Coronary artery (tissue), 2 donors: Measurements from ENCODE around the gene CDK15.

Experiments
- DNase-seq: peaks from one replicate; pipeline ENCODE4 v3.0.0-alpha.2; 2017; ENCODE audit warnings: low spot score
- H3K27ac ChIP-seq, 2 donors: fragments of 200-600 bp; sonication (generic); one replicate each; pipeline ENCODE4 v1.5.1; 2016 to 2019
- H3K4me3 ChIP-seq: fragments of 200-600 bp; sonication (generic); 2 replicates; pipeline ENCODE4 v1.5.1; 2016; ENCODE audit warnings: mild to moderate bottlenecking, moderate library complexity
- CTCF ChIP-seq: fragments of 200-600 bp; sonication (generic); IDR thresholded peaks from one replicate; pipeline ENCODE4 v1.5.1; 2019; ENCODE audit warnings: antibody characterized with exemption

Gene CDK15

GRCh38 chr2:201906777-201907562 is 100.6 kb downstream of the CDK15 start:
- no peak for TF ChIP-seq CTCF

GRCh38 chr2:201907563-201907881 is 101.2 kb downstream of the CDK15 start:
- no peak overlapping the region for H3K27ac ChIP-seq
- no peak for DNase-seq
- no peak overlapping the region for H3K4me3 ChIP-seq
- no peak for TF ChIP-seq CTCF

More at GRCh38 chr2:201906777-201907562, 100.6 kb downstream of the CDK15 start:
- DNase-seq, result no peak
- H3K4me3 ChIP-seq, result no peak overlapping the region
- no peak overlapping the region for H3K27ac ChIP-seq

GRCh38 chr2:201908901-201909300 is 102.6 kb downstream of the CDK15 start:
- DNase-seq, result no peak
- TF ChIP-seq CTCF, result no peak
- no peak overlapping the region for H3K27ac ChIP-seq
- no peak overlapping the region for H3K4me3 ChIP-seq

GRCh38 chr2:201909348-201909747 is 103.0 kb downstream of the CDK15 start:
- Histone ChIP-seq H3K4me3 (no peak overlapping the region), H3K27ac (no peak overlapping the region)
- no peak for DNase-seq
- no peak for TF ChIP-seq CTCF

- no peak for TF ChIP-seq CTCF
- H3K4me3 ChIP-seq, result no peak overlapping the region
- no peak overlapping the region for H3K27ac ChIP-seq
- DNase-seq, result no peak
Observed at GRCh38 chr2:201909961-201910361, 103.6 kb downstream of the CDK15 start.

- no peak overlapping the region for H3K27ac ChIP-seq
- no peak overlapping the region for H3K4me3 ChIP-seq
- no peak for DNase-seq
- TF ChIP-seq CTCF, result no peak
Observed at GRCh38 chr2:201911372-201911771, 105.0 kb downstream of the CDK15 start.

- Histone ChIP-seq H3K27ac (no peak overlapping the region), H3K4me3 (no peak overlapping the region)
- DNase-seq, result no peak
- TF ChIP-seq CTCF, result no peak
Observed at GRCh38 chr2:201913201-201913600, 106.9 kb downstream of the CDK15 start.
